ENCODE measurements around the gene GOLIM4. TPM values are rescaled to one million over a fixed set of nuclear protein-coding genes. Genes with fewer than 3 reads are reported as not detected.

GOLIM4 gene
- total RNA-seq, 1 experiment from 2014 or later = 24.6 TPM

DNA sequence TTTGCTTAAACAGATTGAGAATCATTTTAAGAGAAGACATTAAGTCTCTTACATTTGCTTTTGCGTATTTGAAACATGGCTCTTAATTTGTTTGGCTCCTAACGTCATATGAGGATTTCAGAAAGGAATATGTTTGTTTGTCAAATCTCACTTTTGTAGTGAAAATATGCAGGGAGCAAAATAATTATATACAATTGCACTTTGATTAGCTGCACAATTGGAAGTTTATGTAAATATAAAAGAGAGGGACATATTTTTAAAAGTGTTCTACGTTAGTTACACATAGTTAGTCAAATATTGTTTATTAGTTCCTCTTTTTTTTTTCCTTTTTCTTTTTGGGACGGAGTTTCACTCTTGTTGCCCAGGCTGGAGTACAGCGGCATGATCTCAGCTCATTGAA, 42.7 kb upstream of the GOLIM4 start:
- H3K27ac Mint-ChIP-seq = no peak overlapping the region
- no peak overlapping the region for H3K4me3 Mint-ChIP-seq
- peaks cover 22 to 23% of the 10 kb centered on the region in 2 experiments for H3K4me1 Mint-ChIP-seq
- H2BK120ac ChIP-seq (ENCODE audit: low read depth, low read length, poor library complexity, severe bottlenecking) = no peak overlapping the region
- no peak overlapping the region for H4K5ac ChIP-seq (ENCODE audit: insufficient read length, low read depth, low read length)
- H3T11ph ChIP-seq (ENCODE audit: low read length) = no peak overlapping the region
- peaks cover 3% of the 10 kb centered on the region; the same call in 1 of the 2 replicates for H3K4me1 ChIP-seq (ENCODE audit: insufficient read depth, low read length)
- no peak overlapping the region for H2AK5ac ChIP-seq (ENCODE audit: insufficient read length, low read length)
- no peak overlapping the region for H3K56ac ChIP-seq (ENCODE audit: insufficient read length, low read depth, low read length)
- no peak overlapping the region for H2BK15ac ChIP-seq (ENCODE audit: low read depth, low read length)
- no peak overlapping the region for H3K9ac ChIP-seq (ENCODE audit: extremely low read depth, insufficient read length, low read length)
- H3K4me2 ChIP-seq (ENCODE audit: insufficient read depth, insufficient read length, low read length) = no peak overlapping the region
- no peaks in the 10 kb centered on the region for H3K36me3 Mint-ChIP-seq (ENCODE audit: insufficient read depth in 1 of 3, low read depth in 3 of 3)
- DNase-seq = no peak
- H3K79me2 ChIP-seq (ENCODE audit: insufficient read depth, low read length) = no peaks in the 10 kb centered on the region
- no peaks in the 10 kb centered on the region for H3K9me3 ChIP-seq (ENCODE audit: control insufficient read depth, low read depth, low read length)
- no CpG with 5 or more reads among the region's 5 CpGs for WGBS (ENCODE audit: extremely low coverage, insufficient read length, low lambda C conversion rate)
- H4K8ac ChIP-seq (replicated peaks; ENCODE audit: insufficient read length, low read depth, low read length) = no peak overlapping the region
- H3K27me3 Mint-ChIP-seq (ENCODE audit: low read depth) = no peaks in the 10 kb centered on the region
- no peak overlapping the region for H2AFZ ChIP-seq (ENCODE audit: low read length)
- no peak overlapping the region for H2BK5ac ChIP-seq (ENCODE audit: insufficient read length, low read length)
- H3K9me3 Mint-ChIP-seq = no peaks in the 10 kb centered on the region
- H3K27me3 ChIP-seq (ENCODE audit: insufficient read depth, low read length) = no peaks in the 10 kb centered on the region
- no peak overlapping the region for H2BK12ac ChIP-seq (ENCODE audit: insufficient read length, low read depth, low read length)
- no peak overlapping the region for H3K18ac ChIP-seq (ENCODE audit: insufficient read length, low read depth, low read length)
- H3K27ac ChIP-seq (ENCODE audit: insufficient read length, low read depth, low read length) = no peak overlapping the region
- H3K79me1 ChIP-seq (ENCODE audit: insufficient read depth, low read depth, low read length, poor library complexity, severe bottlenecking) = no peaks in the 10 kb centered on the region
- TF ChIP-seq, protein P1, sequence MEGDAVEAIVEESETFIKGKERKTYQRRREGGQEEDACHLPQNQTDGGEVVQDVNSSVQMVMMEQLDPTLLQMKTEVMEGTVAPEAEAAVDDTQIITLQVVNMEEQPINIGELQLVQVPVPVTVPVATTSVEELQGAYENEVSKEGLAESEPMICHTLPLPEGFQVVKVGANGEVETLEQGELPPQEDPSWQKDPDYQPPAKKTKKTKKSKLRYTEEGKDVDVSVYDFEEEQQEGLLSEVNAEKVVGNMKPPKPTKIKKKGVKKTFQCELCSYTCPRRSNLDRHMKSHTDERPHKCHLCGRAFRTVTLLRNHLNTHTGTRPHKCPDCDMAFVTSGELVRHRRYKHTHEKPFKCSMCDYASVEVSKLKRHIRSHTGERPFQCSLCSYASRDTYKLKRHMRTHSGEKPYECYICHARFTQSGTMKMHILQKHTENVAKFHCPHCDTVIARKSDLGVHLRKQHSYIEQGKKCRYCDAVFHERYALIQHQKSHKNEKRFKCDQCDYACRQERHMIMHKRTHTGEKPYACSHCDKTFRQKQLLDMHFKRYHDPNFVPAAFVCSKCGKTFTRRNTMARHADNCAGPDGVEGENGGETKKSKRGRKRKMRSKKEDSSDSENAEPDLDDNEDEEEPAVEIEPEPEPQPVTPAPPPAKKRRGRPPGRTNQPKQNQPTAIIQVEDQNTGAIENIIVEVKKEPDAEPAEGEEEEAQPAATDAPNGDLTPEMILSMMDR (conservative IDR thresholded peaks at IDR 0.05) = no peak
- H4K91ac ChIP-seq (ENCODE audit: insufficient read length, low read depth, low read length) = no peak overlapping the region
- H3K23ac ChIP-seq (ENCODE audit: insufficient read length, low read depth, low read length) = no peak overlapping the region
- no peak overlapping the region for H2BK20ac ChIP-seq (ENCODE audit: low read depth, low read length, poor library complexity, severe bottlenecking)
- H4K20me1 ChIP-seq (ENCODE audit: control insufficient read depth, insufficient read depth, insufficient read length) = no peaks in the 10 kb centered on the region
- H3K23me2 ChIP-seq (ENCODE audit: insufficient read length, low read depth, low read length, poor library complexity, severe bottlenecking) = no peaks in the 10 kb centered on the region
- H3K14ac ChIP-seq (ENCODE audit: insufficient read depth, low read length) = no peak overlapping the region
- H3K4ac ChIP-seq (ENCODE audit: low read depth, low read length) = no peak overlapping the region
